Neutrophil (primary cell): ENCODE results near the gene PAQR4.
A peak's percentile ranks its signal among the peaks of the same experiment; 100 is the strongest.

ENCODE experiments used
- H3K27ac ChIP-seq: fragments of 200-600 bp; sonication (generic); 2 replicates; pipeline ENCODE4 v1.5.1; 2016; ENCODE audit warnings: mild to moderate bottlenecking, moderate library complexity
- H3K27me3 ChIP-seq: fragments of 200-600 bp; sonication (generic); 2 replicates; pipeline ENCODE4 v1.6.0; 2016; ENCODE audit warnings: mild to moderate bottlenecking
- H3K36me3 ChIP-seq: fragments of 200-600 bp; sonication (generic); 2 replicates; pipeline ENCODE4 v1.5.1; 2017
- H3K4me1 ChIP-seq, 2 experiments: fragments of 200-600 bp in 1 of 2; sonication (generic) in 1 of 2; 1 replicate in 1 of 2; 2 replicates in 1 of 2; pipeline versions ENCODE4 v1.5.1 to v1.6.1; 2013 to 2016; ENCODE audit warnings: low read depth in 1 of 2, low read length in 1 of 2, mild to moderate bottlenecking in 1 of 2, moderate library complexity in 1 of 2; ENCODE audit not compliant: control insufficient read depth in 1 of 2, insufficient read depth in 1 of 2
- H3K4me3 ChIP-seq, 2 experiments: fragments of 200-600 bp in 1 of 2; sonication (generic) in 1 of 2; 1 replicate in 1 of 2; 2 replicates in 1 of 2; pipeline ENCODE4 v1.5.1; 2013 to 2016; ENCODE audit warnings: low read depth in 1 of 2, low read length in 1 of 2, mild to moderate bottlenecking in 1 of 2, moderate library complexity in 1 of 2
- H3K9me3 ChIP-seq: fragments of 200-600 bp; sonication (generic); 2 replicates; pipeline ENCODE4 v1.5.1; 2016
- TF ChIP-seq, protein P1 (sequence below): fragments of 200-600 bp; sonication (generic); IDR thresholded peaks from 2 replicates; pipeline ENCODE4 v1.5.1; 2016; ENCODE audit warnings: antibody characterized with exemption

PAQR4 gene

DNA sequence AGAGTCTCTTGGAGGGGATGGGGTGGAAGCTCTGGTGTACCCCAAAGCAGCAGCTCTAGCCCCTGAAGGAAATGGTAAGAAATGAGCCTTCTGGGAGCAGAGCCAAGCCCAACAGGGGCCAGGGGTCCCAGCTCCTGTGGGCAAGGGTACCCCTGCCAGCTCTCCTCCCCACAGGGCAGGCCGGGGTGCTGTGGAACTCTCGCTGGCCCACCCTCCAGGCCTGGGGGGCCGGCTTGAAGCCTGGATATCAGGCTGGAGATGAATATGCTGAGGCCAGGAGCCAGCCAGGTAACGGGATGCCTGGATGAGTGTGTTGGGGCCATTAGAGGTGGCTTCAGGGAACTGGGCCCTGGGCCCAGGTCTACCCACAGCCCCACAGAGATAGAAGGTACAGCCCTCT lies 31.4 kb downstream of the PAQR4 start:
- TF ChIP-seq, protein P1, sequence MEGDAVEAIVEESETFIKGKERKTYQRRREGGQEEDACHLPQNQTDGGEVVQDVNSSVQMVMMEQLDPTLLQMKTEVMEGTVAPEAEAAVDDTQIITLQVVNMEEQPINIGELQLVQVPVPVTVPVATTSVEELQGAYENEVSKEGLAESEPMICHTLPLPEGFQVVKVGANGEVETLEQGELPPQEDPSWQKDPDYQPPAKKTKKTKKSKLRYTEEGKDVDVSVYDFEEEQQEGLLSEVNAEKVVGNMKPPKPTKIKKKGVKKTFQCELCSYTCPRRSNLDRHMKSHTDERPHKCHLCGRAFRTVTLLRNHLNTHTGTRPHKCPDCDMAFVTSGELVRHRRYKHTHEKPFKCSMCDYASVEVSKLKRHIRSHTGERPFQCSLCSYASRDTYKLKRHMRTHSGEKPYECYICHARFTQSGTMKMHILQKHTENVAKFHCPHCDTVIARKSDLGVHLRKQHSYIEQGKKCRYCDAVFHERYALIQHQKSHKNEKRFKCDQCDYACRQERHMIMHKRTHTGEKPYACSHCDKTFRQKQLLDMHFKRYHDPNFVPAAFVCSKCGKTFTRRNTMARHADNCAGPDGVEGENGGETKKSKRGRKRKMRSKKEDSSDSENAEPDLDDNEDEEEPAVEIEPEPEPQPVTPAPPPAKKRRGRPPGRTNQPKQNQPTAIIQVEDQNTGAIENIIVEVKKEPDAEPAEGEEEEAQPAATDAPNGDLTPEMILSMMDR: no peak
- Histone ChIP-seq H3K36me3 (peaks cover 31% of the 10 kb centered on the region), H3K27ac (no peak overlapping the region), H3K27me3 (no peaks in the 10 kb centered on the region), H3K4me1 (peaks cover 11 to 12% of the 10 kb centered on the region in 2 experiments), H3K9me3 (no peaks in the 10 kb centered on the region), H3K4me3 (no peak overlapping the region)

DNA sequence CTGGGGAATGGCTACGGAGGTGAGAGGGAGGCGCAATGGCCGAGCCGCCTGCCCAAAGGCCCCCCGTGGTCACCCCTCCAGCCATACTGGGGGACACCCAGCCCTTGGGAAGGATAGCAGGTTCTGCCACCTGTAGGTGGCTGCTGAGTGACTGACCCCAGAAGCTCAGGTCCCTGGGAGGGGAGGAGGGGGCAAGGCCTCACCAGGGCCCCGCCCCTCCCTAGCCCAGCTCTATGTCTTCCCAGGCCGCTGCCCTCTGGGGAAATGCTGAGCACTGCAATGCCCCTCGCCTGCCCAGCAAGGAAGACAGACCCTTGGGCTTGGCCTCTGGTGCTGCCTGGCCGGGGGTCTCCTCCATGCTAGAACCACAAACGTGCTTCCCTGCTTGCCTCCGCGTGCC lies 32.2 kb downstream of the PAQR4 start:
- Histone ChIP-seq H3K4me1 (peaks cover 19% of the 10 kb centered on the region in 2 experiments), H3K4me3 (no peak overlapping the region), H3K36me3 (peaks cover 31% of the 10 kb centered on the region), H3K27ac (no peak overlapping the region), H3K27me3 (no peaks in the 10 kb centered on the region), H3K9me3 (no peaks in the 10 kb centered on the region)
- TF ChIP-seq, protein P1: no peak

DNA sequence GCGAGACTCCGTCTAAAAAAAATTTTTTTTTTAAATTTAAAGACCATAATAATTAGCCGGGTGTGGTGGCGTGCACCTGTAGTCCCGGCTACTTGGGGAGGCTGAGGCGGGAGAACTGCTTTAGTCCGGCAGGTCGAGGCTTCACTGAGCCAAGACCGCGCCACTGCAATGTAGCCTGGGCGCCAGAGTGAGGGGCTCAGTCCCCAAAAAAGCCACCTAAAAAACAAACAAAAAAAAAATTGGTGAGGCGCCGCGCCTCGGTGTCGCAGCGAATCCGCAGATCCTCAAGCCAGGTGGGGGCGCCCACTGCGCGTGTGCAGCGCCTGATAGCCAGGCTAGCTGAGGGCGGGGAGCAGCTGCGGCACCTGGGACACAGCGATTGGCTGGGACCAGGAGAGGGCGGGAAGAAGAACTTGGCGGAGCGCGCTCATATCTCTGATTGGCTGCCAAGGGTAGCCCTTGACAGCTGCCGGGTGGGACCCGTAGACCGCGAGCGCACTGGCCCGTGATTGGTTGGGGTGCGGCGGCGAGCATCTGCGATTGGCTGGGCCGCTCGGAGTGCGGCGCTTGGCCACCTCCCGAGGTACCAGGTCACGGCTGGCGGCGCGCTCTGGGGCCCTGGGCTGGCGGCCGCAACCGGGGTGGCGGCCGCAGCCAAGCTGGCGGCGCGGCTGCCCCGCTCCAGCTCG lies 34.6 kb downstream of the PAQR4 start:
- H3K27me3 ChIP-seq: no peaks in the 10 kb centered on the region
- peak overlapping the region; percentile 30 to 66 for H3K4me3 ChIP-seq
- H3K36me3 ChIP-seq: peaks cover 30% of the 10 kb centered on the region
- H3K4me1 ChIP-seq: peaks cover 40 to 43% of the 10 kb centered on the region in 2 experiments
- H3K27ac ChIP-seq: peak overlapping the region; percentile 98
- H3K9me3 ChIP-seq: no peaks in the 10 kb centered on the region
- TF ChIP-seq, protein P1: peak; percentile 84

DNA sequence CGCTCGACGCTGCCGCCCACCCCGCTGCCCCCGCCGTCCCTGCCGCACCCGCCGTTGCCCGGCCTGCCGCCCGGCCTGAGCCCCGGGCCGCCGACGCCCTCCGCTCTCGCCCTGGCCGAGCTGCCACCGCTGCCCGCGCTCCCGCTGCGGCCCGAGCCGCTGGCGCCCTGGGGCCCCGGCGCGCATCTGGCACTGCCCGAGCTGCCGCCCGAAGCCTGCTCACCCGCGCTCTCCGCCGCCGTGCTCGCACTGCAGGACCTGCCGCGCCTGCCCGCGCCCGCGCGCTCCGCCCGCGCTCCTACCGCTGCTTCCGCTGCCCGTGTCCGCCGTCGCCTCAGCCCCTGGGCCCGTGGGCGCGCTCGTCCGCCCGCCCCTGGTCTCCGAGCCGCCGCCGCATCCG lies 35.2 kb downstream of the PAQR4 start:
- Histone ChIP-seq H3K4me1 (peaks cover 46 to 49% of the 10 kb centered on the region in 2 experiments), H3K27ac (peak overlapping the region; percentile 98), H3K9me3 (no peaks in the 10 kb centered on the region), H3K27me3 (no peaks in the 10 kb centered on the region), H3K36me3 (peaks cover 26% of the 10 kb centered on the region), H3K4me3 (peak overlapping the region; percentile 66 to 74)
- TF ChIP-seq, protein P1: no peak

DNA sequence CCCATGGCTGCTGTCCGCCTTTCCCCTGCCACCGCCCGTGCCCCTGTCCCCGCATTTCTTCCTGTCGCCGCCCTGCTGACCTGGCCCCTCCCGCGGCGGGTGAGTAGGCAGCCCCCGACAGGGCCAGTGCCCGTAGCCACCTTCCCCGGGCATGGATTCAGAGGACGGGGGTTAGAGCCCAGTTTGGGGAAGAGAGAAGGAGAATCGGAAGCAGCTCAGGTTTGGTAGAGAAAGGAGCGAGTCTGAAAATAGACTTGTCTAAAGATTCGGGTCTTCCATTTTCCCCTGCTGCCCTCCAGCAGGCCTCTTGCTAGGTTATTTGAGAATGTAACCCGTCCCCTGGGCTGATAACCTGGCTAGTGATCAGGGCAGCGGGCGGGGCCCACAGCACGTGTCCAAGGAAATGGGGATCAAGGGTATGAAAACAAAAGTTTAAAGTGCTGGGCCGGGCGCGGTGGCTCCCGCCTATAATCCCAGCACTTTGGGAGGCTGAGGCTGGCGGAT lies 35.7 kb downstream of the PAQR4 start:
- Histone ChIP-seq H3K27ac (peak overlapping the region; percentile 98), H3K4me1 (peaks cover 51 to 54% of the 10 kb centered on the region in 2 experiments), H3K36me3 (peaks cover 23% of the 10 kb centered on the region), H3K4me3 (peak overlapping the region; percentile 66 to 74), H3K9me3 (no peaks in the 10 kb centered on the region), H3K27me3 (no peaks in the 10 kb centered on the region)
- TF ChIP-seq, protein P1: no peak
